ENCODE measurements around the gene RTTN. TPM values are rescaled to one million over a fixed set of nuclear protein-coding genes. Genes with fewer than 3 reads are reported as not detected.

The RTTN gene
- total and polyA plus RNA-seq, 9 of the 15 experiments (the other 6 are each of a cell fraction or from before 2014, with no cell fraction given) = 3.1 to 18.3 (median 10.6) TPM

DNA sequence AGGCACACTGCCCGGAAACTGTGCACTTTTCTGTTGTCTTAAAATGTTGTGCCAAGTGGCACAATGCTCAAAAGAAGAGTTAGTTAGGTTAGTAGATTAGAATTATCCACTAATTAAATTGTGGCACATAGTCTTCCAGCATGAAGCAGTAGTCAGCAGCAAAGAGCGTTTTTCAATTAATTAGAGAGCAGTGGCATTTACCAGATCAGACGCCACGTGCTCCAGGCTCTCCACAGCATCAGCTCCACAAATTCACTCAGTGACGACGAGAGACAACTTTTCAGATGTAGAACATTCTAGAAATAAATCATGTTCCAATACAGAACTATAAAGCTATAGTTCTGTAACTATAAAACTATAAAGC lies 16.4 kb upstream of the RTTN start:
- in situ Hi-C loops (cut with MboI) = no loop called here
- no peak overlapping the region for H3K4me2 ChIP-seq (ENCODE audit: insufficient read depth, low read length)
- BruUV-seq (replicated peaks) = no TSS peak
- DNase-seq (ENCODE audit: extremely low read depth in 1 of 4, low spot score in 3 of 4) (no peak), FAIRE-seq (no peak), ATAC-seq (no peak)
- H3K27me3 ChIP-seq (ENCODE audit: control insufficient read depth in 2 of 2, insufficient read depth in 2 of 2, low read length in 2 of 2) = peaks cover 0 to 10% of the 10 kb centered on the region in 2 experiments; a peak in 2 of 5 replicates
- no peaks in the 10 kb centered on the region for H4K20me1 ChIP-seq (replicated peaks; ENCODE audit: control insufficient read depth, insufficient read depth, low read length)
- no peaks in the 10 kb centered on the region for H3K9me1 ChIP-seq (ENCODE audit: control insufficient read depth, insufficient read depth, low read length)
- no peaks in the 10 kb centered on the region for H3K4me1 ChIP-seq (replicated peaks in 1 of 2; ENCODE audit: control insufficient read depth in 2 of 2, insufficient read depth in 2 of 2, low read length in 2 of 2)
- no peak overlapping the region for H3K9ac ChIP-seq (ENCODE audit: insufficient read depth in 1 of 2, low read depth in 2 of 2, low read length in 2 of 2)
- CTCF ChIA-PET (ENCODE audit: low intra/inter-chr PET ratio) = no interaction called here
- intact Hi-C loops (cut with micrococcal nuclease) = no loop called here
- H2AFZ ChIP-seq (ENCODE audit: low read depth, low read length) = no peak overlapping the region
- H3K36me3 ChIP-seq (ENCODE audit: control insufficient read depth, insufficient read depth, low read length) = no peaks in the 10 kb centered on the region
- POLR2A ChIA-PET = no interaction called here
- no peaks in the 10 kb centered on the region for H3K9me3 ChIP-seq (replicated peaks; ENCODE audit: control insufficient read depth, insufficient read depth, low read depth, low read length)
- WGBS (ENCODE audit: insufficient coverage, low coverage, missing lambda C conversion rate) = 2% methylated on average over 6 of the region's 6 CpGs
- no peak overlapping the region for H3K4me3 ChIP-seq
- TF ChIP-seq, protein P1, sequence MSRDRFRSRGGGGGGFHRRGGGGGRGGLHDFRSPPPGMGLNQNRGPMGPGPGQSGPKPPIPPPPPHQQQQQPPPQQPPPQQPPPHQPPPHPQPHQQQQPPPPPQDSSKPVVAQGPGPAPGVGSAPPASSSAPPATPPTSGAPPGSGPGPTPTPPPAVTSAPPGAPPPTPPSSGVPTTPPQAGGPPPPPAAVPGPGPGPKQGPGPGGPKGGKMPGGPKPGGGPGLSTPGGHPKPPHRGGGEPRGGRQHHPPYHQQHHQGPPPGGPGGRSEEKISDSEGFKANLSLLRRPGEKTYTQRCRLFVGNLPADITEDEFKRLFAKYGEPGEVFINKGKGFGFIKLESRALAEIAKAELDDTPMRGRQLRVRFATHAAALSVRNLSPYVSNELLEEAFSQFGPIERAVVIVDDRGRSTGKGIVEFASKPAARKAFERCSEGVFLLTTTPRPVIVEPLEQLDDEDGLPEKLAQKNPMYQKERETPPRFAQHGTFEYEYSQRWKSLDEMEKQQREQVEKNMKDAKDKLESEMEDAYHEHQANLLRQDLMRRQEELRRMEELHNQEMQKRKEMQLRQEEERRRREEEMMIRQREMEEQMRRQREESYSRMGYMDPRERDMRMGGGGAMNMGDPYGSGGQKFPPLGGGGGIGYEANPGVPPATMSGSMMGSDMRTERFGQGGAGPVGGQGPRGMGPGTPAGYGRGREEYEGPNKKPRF (IDR thresholded peaks at IDR 0.05; ENCODE audit: low read depth, low read length) = no peak
- TF ChIP-seq ZNF12 (CRISPR knock-in tag; IDR thresholded peaks at IDR 0.05) = no peak
- TF ChIP-seq NCOA1 (IDR thresholded peaks at IDR 0.05; ENCODE audit: low read depth) = no peak
- TF ChIP-seq, protein P2, sequence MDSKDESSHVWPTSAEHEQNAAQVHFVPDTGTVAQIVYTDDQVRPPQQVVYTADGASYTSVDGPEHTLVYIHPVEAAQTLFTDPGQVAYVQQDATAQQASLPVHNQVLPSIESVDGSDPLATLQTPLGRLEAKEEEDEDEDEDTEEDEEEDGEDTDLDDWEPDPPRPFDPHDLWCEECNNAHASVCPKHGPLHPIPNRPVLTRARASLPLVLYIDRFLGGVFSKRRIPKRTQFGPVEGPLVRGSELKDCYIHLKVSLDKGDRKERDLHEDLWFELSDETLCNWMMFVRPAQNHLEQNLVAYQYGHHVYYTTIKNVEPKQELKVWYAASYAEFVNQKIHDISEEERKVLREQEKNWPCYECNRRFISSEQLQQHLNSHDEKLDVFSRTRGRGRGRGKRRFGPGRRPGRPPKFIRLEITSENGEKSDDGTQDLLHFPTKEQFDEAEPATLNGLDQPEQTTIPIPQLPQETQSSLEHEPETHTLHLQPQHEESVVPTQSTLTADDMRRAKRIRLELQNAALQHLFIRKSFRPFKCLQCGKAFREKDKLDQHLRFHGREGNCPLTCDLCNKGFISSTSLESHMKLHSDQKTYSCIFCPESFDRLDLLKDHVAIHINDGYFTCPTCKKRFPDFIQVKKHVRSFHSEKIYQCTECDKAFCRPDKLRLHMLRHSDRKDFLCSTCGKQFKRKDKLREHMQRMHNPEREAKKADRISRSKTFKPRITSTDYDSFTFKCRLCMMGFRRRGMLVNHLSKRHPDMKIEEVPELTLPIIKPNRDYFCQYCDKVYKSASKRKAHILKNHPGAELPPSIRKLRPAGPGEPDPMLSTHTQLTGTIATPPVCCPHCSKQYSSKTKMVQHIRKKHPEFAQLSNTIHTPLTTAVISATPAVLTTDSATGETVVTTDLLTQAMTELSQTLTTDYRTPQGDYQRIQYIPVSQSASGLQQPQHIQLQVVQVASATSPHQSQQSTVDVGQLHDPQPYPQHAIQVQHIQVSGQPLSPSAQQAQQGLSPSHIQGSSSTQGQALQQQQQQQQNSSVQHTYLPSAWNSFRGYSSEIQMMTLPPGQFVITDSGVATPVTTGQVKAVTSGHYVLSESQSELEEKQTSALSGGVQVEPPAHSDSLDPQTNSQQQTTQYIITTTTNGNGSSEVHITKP (IDR thresholded peaks at IDR 0.05; ENCODE audit: partially characterized antibody) = no peak
- TF ChIP-seq TAF7 (tag; IDR thresholded peaks at IDR 0.05) = no peak
- no peak for TF ChIP-seq TEAD1 (CRISPR knock-in tag; IDR thresholded peaks at IDR 0.05)
- TF ChIP-seq MEIS2 (IDR thresholded peaks at IDR 0.05; ENCODE audit: partially characterized antibody) = no peak
- no peak for TF ChIP-seq RHOXF2B (CRISPR knock-in tag; conservative IDR thresholded peaks at IDR 0.05)
- no peak for TF ChIP-seq FUS (optimal IDR thresholded peaks at IDR 0.05; ENCODE audit: low read depth, low read length)
- TF ChIP-seq JUNB (CRISPR knock-in tag; conservative IDR thresholded peaks at IDR 0.05) = no peak
- TF ChIP-seq KAT7 (CRISPR knock-in tag; IDR thresholded peaks at IDR 0.05; ENCODE audit: borderline replicate concordance) = no peak
- no peak for TF ChIP-seq KLF16 (IDR thresholded peaks at IDR 0.05)
- no peak for TF ChIP-seq ZNF174 (CRISPR knock-in tag; IDR thresholded peaks at IDR 0.05)
- TF ChIP-seq, protein P3, sequence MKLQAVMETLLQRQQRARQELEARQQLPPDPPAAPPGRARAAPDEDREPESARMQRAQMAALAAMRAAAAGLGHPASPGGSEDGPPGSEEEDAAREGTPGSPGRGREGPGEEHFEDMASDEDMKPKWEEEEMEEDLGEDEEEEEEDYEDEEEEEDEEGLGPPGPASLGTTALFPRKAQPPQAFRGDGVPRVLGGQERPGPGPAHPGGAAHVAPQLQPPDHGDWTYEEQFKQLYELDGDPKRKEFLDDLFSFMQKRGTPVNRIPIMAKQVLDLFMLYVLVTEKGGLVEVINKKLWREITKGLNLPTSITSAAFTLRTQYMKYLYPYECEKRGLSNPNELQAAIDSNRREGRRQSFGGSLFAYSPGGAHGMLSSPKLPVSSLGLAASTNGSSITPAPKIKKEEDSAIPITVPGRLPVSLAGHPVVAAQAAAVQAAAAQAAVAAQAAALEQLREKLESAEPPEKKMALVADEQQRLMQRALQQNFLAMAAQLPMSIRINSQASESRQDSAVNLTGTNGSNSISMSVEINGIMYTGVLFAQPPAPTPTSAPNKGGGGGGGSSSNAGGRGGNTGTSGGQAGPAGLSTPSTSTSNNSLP (IDR thresholded peaks at IDR 0.05; ENCODE audit: borderline replicate concordance, low read depth, low read length) = no peak
- no peak for TF ChIP-seq CBFA2T3 (IDR thresholded peaks at IDR 0.05)
- no peak for TF ChIP-seq NFE2 (IDR thresholded peaks at IDR 0.05; ENCODE audit: low read depth)
- TF ChIP-seq FIP1L1 (IDR thresholded peaks at IDR 0.05; ENCODE audit: low read depth, low read length, poor library complexity, severe bottlenecking) = no peak
- TF ChIP-seq NFRKB (IDR thresholded peaks at IDR 0.05; ENCODE audit: low read depth) = no peak
- TF ChIP-seq RAD51 (IDR thresholded peaks at IDR 0.05; ENCODE audit: borderline replicate concordance, low read depth) = no peak
- H3K27ac ChIP-seq (ENCODE audit: extremely low read depth, low read depth, low read length) = no peak overlapping the region
- no peaks in the 10 kb centered on the region for H3K79me2 ChIP-seq (ENCODE audit: control insufficient read depth, insufficient read depth, low read length)
